ENCODE data around the gene ATL1.
"Not testable (repeated sequence)": the region's sequence is repeated elsewhere in the genome, so short reads cannot be mapped to it uniquely, and the experiment has no call there.

The ATL1 gene

DNA sequence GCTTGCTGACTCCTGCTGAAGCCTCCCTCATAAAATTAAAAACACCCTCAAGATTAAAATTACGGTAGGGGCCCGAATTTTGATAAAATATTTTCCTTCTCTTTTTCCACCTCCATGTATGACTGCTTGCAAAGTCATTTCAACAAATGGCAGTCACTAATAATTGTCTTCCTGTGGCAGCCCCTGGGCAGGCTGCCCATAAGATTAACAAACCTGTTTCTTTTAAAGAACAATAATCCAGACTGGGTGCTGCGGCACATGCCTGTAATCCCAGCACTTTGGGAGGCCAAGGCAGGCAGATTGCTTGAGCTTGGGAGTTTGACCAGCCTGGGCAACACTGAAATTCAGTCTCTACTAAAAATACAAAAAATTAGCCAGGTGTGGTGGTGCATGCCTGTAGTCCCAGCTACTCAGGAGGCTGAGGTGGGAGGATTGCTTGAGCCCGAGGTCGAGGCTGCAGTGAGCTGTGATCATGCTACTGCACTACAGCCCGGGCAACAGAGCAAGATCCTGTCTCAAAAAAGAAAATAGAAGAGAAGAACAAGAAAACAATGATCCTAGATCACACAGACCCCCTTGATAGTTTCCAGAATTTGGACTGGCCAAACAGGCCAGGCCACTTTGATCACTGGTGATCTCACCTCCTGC is 99.5 kb downstream of the ATL1 start:
- no peak for DNase-seq

DNA sequence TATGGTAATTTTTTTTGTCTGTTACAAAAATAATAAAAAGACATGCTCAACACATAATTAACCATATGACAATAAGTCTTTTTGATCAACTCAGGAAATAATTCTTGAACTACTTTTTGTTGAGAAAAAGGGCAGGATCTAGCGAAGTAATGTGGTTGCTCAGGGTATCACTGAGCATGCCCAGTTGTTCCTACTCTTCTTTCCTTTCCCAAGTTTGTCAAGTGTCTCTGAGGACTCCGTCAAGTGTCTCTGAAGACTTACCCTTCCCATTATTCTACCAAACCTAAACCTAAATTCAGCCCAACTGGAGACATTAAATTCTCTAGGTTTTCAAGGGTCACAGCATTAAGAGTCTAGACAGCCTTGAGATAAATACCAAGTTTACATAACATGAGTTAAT is 104.6 kb downstream of the ATL1 start:
- DNase-seq = not testable (repeated sequence)

DNA sequence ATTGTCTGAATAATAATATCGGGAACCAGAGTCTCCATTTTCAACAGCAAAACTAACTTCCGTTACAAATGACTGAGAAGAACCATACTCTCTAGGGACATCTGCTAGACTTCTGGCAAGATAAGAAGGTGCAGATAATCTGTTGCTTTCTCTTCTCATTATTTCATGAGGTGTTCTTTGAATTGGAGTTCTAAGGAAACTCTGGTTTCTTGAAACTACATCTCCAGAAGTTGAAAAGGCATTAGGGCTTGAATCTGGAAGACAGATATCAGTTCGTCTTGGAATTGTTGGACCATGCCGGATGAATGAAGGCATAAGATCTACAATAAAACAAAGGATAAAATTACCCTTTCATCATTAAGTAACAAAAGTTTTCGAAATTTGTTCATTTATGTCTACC is 105.4 kb downstream of the ATL1 start:
- not testable (repeated sequence) for DNase-seq

DNA sequence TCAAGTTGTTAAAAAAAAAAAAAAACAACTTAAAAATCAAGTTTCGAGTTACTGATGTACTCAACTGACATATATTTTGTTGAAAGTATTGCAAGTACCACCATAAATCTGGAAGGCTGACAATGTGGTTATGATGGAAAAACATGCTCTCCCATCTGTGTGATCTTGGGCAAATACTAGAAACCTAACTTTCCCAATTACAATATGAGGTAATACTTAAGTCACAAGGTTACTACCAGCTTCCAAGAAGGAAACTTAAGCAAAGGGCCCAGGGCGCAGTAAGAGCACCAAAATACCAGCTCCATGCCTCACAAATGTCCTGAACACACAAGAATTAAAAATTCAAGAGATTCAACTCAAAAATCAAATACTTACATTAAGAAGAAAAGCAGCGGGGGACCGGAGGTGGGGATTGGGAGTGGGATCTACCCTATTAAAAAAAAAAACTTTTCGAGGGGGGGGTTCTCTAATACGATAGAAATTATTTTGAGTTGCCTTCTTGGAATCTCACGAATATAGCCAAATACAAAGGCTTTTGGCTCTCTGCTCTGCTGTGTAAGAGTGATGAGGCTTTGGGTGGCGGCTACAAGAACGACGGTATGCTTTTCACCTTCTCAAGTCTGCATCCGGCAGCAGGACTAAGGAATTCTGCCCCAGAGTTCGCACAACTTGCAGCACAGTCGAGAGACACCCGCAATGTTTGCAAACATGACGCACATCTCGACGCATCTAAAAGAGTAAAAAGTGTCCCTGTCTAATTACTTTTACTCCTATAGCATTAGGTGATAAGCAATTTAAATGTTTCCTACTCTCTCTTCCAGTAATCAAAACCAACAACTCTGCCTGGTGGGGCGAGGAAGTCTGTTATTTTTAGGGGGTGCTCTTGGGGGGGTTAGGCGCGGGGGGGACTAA is 107.1 kb downstream of the ATL1 start:
- DNase-seq = peak; percentile 30

DNA sequence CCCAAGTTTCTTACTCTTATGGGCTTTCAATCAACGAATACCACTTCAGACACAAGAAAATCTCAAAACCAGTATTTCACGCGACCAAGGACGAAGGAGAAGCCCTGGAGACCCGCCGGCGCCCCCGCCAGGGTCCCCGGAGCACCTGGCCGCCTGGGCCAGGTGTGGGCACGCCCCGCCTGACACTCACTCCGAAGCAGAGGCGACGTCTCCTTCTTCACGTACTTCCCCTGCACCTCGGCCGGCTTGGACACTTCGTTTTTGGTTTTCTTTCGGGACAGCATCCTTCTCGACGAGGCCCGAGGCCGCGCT is 107.7 kb downstream of the ATL1 start:
- DNase-seq = peak; percentile 65

DNA sequence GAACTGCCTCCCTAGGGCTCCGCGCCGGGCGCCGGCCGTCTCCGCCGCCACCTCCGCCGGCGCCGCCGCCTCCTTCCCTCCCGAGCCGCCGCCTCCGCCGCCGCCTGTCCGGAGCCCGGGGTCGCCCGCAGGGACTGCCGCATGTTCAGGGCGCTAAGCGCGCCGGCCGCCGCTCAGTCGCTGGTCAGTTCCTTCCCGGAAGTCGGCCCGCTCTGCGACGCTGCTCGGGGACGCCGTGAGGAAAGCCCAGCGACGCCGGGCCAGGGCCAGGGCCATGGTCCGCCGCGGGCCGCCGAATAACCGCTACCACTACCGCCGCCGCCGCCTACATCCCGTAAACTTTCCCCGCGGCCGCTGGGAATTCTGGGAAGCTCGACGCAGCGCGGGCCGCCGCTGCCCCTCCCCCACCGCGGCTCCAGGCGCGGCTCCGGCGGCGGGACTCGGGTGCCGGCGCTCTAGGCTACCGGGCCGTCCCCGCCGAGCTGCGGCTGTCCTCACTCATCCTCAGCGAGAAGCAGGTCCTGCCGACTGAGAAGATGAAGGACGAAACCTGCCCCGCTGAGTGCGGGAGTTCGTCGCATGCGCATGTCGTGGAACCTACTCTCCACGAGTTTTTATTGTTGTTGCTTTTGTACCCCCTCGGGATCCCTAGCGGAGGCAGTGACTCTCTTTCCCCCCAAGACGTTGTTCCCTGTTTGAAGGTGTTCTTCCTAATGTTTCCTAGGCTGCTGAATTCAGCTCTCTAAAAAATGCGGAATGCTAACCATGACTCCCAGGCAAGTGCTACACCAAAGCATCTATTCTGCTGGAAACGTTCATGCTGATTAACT is 108.3 kb downstream of the ATL1 start, which contains the start of gene SAV1:
TSS of gene SAV1 (minus strand) at position 311 of the 830 bp plus-strand sequence. CDS start 339 bp downstream, outside the sequence.
- peak; percentile 88 for DNase-seq

DNA sequence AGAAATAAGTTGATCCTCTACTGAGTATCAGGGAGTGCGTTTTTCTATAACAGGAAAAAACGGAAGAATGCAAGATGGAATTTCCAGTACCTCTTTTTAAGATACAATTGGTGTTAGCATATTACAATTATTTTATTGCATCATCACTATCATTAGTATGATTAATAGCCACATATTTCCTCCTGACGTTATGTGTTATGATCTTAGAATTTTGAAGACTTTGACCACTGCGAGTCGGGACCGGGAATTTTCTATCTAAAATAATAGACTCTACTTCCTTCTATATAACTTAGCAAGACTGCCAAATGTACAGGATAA is 108.8 kb downstream of the ATL1 start:
- no peak for DNase-seq

DNA sequence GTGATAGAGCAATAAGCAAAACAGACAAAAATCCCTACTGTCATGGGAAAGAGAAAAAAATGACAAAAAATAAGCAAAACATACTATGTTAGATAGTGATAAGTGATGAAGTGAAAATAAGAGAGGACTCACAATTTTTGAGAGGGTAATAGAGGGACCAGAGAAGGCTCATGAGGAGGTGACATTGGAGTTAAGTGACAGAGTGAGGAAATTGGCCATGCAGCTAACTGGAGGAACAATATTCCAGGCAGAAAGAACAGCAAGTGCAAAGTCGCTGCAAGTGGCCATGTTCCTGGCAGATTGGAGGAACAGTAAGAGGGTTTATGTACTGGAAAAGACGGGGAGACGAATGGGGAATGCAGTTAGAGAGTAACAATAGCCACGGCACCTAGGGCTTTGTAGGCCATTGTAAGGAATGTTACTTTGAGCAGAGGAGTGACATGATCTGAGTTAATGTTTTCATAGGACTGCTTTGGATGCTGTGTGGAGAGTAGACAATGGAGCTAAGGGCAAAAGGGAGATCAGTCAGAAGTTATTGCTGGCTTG is 109.6 kb downstream of the ATL1 start:
- no peak for DNase-seq

DNA sequence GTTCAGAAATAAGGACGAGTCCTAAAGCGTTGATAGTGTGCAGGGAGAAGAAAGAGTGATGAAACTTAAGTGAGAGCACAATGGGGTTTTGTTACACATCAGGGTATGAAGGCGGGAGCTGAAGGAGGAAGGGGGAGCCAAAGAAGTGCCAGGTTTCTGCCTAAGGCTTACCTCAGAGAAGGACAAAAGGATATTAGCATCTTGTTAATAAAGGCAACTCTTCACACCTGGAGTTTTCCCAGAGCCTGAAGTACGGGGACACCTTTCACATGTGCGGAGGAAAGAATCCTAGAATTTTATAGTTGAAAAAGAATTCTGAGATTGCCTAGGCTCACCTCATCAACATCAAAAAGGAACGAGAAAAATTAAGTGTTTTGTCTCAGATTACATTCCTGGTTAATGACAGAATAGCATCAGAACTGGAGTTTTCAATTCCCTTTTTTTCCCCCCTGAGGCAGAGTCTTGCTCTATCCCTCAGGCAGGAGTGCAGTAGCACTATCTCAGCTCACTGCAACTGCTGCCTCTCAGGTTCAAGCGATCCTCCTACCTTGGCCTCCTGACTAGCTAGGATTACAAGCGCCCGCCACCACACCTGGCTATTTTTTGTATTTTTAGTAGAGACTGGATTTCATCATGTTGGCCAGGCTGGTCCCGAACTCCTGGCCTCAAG is 110.4 kb downstream of the ATL1 start:
- DNase-seq = no peak

DNA sequence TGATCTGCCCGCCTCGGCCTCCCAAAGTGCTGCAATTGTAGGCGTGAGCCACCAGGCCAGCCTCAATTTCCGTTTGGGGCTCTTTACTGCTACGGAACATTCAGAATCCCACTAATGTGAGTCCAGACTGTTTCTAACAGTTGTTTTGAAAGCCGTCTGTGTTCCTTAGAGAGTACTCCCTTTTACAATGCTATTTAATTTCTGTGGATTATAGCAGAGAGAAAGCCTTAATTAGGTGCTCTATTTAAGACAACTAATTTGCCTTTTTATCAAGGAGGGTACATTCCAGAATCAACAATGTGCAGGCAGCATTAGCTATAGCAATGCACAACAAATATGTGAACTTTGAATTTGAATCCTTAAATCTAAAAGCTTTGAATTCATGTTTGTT is 110.9 kb downstream of the ATL1 start:
- DNase-seq = no peak

DNA sequence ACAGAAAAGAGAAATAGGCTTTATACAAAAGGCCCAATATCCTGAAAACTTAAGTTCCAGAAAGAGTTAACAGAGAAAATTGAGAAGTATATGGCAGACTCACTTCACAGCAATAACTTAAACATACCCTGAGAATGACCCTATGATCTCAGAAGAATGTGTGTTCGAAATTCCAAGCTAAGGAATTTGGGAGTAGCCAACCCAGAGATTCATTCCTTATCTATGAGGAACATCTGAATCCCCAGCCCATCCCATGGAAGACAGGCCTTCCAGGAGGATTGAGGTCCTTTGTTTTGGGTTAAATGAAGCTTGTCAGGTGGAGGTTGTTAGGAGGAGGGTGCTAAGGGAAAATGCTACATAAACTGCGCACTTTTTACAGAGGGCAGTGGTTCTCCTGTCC is 115.7 kb downstream of the ATL1 start:
- DNase-seq = no peak

DNA sequence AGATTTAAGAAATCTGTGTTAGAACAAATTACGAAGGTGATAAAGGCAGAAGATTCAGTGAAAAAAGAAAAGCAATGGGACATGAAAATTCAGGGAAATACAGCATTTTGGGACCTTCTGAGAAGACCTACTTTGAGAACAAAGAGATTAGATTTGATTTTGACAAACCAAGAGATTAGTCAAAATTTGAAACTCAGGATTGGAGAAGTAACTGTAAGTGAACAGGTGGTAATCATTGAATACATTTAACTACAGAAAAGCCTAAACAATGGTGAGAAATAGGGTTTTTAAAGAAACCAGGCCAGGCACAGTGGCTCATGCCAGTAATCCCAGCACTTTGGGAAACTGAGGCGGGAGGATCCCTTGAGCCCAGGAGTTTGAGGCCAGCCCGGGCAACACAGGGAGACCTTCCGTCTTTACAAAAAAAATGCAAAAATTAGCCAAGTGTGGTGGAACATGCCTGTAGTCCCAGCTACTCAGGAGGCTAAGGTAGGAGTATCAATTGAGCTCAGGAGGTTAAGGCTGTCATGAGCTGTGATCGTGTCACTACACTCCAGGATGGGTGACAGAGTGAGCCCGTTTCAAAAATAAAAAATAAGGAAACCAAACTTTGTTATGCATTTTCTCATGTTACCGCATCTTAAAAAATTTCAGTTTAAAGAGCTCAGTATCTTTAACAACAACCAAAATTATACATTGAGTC is 117.0 kb downstream of the ATL1 start:
- no peak for DNase-seq

DNA sequence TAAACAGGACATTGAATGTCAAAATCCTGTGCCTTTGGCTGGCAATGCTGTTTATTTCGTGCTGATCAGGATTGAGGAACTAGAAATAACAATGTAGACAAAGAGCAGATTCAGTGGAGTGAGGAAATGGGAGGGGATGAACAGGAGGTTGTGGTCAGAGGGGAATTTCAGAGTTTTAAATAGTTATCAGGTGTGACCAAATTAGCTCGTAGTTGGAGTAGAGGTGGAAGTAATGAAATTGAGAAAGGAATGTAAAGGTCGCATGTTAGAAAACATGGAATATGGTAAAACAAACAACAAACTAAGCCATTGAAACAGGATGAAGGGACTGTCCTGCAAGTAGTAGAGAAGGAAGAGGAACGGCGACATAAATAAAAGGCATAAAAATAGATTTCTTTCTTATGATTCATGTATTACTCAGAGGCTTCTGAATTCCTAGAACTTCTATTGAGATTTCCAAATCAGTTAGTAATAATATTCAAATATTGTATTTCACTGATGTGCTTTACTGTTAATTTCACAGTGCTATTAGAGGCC is 117.7 kb downstream of the ATL1 start:
- DNase-seq = no peak

DNA sequence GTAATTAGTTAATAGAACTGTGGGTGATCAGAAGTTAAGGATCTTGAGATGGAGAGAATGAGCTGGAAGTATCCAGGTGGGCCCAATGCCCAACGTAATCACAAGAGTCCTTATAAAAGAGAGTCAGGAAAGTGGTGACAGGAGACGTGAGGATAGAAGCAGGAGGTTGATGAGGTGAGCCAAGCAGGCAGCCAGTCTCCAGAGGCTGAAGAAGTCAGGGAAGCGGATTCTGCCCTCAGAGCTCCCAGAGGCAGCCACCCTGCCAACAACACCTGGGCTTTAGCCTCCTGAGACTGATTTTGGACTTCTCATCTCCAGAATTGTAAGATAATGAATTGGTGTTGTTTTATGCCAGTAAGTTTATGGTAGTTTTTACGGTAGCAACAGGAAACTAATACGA is 118.2 kb downstream of the ATL1 start:
- no peak for DNase-seq

DNA sequence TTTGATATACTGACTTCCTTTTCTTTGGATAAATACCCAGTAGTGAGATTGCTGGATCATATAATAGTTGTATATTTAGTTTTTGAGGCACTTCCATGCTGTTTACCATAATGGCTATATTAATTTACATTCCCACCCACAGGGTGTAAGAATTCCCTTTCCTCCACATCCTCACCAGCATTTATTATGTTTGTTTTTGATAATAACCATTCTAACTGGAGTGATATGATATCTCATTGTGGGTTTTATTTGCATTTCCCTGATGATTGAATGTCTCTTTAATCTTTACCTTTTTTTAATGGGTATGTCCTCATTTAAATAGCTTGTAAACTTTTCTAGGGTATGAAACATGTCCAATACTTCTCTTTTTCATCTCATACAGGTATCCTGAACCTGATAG is 119.7 kb downstream of the ATL1 start:
- DNase-seq = no peak

All from NCI-H1092 treated with DMSO at 0.1 percent for 48 hours (cell line).